IPS DF 6.9 (cell line): Measurements from ENCODE around the gene PLEKHB2.
"Not testable (repeated sequence)": the region's sequence is repeated elsewhere in the genome, so short reads cannot be mapped to it uniquely, and the experiment has no call there.

ENCODE experiments used
- DNase-seq: peaks from one replicate; pipeline ENCODE4 v3.0.0-alpha.2; 2013; ENCODE audit warnings: low read depth, low spot score
- H3K27ac ChIP-seq: one replicate; pipeline ENCODE4 v1.5.1; 2013; ENCODE audit warnings: low read length, control low read depth
- H3K27me3 ChIP-seq: 2 replicates; pipeline ENCODE4 v1.6.1; 2013; ENCODE audit warnings: mild to moderate bottlenecking, low read length; ENCODE audit not compliant: control insufficient read depth, insufficient read depth
- H3K36me3 ChIP-seq: 2 replicates; pipeline ENCODE4 v1.6.1; 2013; ENCODE audit warnings: low read length; ENCODE audit not compliant: control insufficient read depth, insufficient read depth
- H3K4me1 ChIP-seq: 2 replicates; pipeline ENCODE4 v1.6.1; 2013; ENCODE audit warnings: low read length; ENCODE audit not compliant: control insufficient read depth, insufficient read depth
- H3K4me3 ChIP-seq: 2 replicates; pipeline ENCODE4 v1.5.1; 2013; ENCODE audit warnings: mild to moderate bottlenecking, low read length
- H3K9me3 ChIP-seq: 2 replicates; pipeline ENCODE4 v1.6.1; 2013; ENCODE audit warnings: low read length, inconsistent platforms; ENCODE audit not compliant: control insufficient read depth, insufficient read depth
- WGBS: extraction: QIAGEN DNeasy Blood & Tissue Kit; methylation state at CpG from one replicate; pipeline ENCODE4 v1.1.7; 2013; ENCODE audit warnings: mixed read lengths, missing lambda C conversion rate; ENCODE audit not compliant: insufficient read length, insufficient coverage; 5-methylcytosine and 5-hydroxymethylcytosine counted together

PLEKHB2 gene, protein sequence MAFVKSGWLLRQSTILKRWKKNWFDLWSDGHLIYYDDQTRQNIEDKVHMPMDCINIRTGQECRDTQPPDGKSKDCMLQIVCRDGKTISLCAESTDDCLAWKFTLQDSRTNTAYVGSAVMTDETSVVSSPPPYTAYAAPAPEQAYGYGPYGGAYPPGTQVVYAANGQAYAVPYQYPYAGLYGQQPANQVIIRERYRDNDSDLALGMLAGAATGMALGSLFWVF

DNA sequence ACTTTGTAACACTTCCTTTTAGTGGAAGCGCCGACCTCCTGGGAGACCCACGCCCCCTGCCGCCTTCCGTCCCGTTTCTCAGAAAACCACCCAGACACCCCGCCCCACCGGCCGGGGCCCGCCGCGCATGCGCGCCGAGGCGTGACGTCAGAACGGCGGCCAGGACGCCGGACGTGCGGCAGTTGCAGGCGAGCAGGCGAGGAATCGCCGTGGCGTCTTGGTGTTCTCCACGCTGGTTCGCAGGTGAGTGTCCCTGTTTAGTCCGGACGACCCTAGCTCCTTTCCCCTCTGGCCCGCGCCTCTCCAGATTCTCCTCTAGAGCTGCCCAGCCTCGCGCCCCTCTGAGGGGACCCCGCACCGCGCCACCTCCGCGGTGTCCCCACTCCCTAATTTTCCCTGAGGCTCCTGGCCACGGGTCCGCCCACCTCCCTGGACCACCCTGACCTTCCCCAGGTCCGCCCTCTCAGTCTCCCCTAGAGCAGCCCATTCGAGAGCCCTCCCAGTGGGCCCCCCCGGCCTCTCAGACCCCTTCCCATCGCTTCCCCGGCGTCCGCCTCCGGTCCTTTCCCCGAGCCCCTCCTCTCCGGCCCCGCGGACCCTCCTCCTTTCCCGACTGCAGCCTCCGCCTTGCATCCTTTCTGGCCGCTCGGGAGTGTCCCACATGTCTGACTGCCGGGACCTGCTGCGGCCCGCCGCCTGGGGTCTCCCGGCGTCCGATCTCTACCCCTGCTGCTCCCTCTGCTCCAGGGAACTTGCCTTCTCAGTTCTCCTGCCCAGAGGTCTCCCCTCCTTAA lies at the start of gene PLEKHB2:
PLEKHB2 (plus strand) TSS at position 181 of the 794 bp plus-strand sequence. CDS start 15,606 bp downstream, outside the sequence.
- Histone ChIP-seq H3K36me3 (no peaks in the 10 kb centered on the region), H3K4me1 (peaks cover 2% of the 10 kb centered on the region; the same call in 1 of the 2 replicates), H3K27ac (no peak within 1 kb of the TSS), H3K4me3 (peak within 1 kb of the TSS; percentile 61), H3K9me3 (no peaks in the 10 kb centered on the region), H3K27me3 (no peaks in the 10 kb centered on the region)
- peak; percentile 63 for DNase-seq
- no CpG with 5 or more reads among the region's 66 CpGs for WGBS

DNA sequence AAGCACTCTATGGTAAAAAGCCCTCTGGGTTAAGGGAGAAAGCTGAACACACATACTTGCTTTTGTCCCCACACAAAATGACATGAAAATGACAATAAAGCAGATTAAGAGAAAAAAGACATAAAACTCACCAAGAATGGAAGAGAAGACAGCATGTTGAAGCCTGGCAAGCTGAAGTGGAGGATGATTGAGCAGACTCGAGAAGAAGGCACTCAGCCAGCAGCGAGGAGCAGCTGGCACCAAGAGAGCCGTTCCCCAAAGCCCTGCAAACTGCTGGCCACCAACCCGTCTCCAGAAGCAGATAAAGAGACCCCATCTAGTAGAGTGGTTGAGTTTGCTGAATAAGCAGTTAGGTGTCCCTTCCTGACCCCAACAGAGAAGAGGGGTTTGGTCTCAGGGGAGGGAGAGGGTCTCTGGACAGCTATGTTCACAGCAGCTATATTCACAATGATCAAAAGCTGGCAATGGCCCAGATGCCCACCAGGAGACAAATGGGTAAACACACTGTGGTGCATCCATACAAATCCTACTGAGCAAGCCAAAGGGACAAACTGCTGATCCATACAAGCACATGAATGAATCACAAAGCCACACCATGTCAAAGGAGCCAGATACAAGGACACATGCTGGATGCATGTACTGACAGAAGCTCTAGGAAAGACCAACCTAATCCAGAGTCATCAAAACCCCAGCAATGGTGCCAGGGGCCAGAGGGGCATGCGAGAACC lies 48.8 kb upstream of the PLEKHB2 start:
- Histone ChIP-seq H3K27me3 (no peaks in the 10 kb centered on the region), H3K9me3 (no peaks in the 10 kb centered on the region), H3K4me3 (no peak overlapping the region), H3K4me1 (no peaks in the 10 kb centered on the region), H3K36me3 (peaks cover 20% of the 10 kb centered on the region), H3K27ac (no peak overlapping the region)
- WGBS: no CpG with 5 or more reads among the region's 5 CpGs
- no peak for DNase-seq

DNA sequence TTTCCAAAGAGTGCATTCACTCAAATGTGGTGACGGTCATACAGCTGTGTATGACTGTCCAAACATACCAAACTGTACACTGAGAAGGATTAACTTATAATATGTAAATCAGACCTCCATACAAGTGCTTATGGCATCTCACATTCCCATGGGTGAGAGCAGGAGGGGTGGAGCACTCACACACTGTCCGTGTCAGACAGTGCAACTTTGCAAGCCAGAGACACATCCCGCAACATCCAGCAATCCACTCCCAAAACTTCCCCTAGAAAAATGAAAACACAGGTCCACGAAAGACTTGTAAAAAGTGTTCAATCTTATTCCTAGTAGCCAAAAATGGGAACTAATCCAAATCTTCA lies 48.2 kb upstream of the PLEKHB2 start:
- H3K27ac ChIP-seq: no peak overlapping the region
- H3K36me3 ChIP-seq: peaks cover 20% of the 10 kb centered on the region
- DNase-seq: no peak
- WGBS: no CpG with 5 or more reads among the region's 4 CpGs
- no peaks in the 10 kb centered on the region for H3K4me1 ChIP-seq
- H3K4me3 ChIP-seq: no peak overlapping the region
- no peaks in the 10 kb centered on the region for H3K9me3 ChIP-seq
- H3K27me3 ChIP-seq: no peaks in the 10 kb centered on the region

DNA sequence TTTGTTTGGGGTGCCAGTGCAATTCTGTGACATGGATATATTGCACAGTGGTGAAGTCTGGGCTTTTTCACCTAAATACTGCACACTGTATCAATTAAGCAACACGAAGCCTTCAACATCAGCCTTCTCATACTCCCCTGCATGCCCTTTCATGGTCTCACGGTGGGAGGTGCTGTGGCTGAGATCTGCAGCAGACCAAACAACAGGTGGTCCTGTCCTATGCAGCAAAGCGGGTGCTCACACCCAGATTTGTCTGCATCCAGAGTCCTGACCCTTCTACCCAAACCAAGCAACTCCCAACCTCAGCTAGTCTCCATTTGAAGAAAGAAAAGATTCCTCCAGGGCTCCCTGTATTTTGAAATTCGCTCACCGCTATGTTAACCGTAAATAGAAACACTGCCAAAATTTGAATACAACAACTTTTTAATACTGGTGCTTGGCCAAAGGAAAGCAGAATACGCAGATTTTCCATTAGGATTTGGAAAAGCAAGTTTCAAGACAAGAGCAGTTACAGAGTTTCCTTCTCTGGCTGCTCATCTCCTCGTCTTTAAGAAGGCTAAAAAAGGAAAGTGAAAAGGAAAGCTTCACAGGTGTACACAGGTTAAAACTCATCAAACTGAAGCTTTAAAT lies 46.8 kb upstream of the PLEKHB2 start:
- H3K4me3 ChIP-seq: no peak overlapping the region
- DNase-seq: no peak
- no CpG with 5 or more reads among the region's 8 CpGs for WGBS
- no peaks in the 10 kb centered on the region for H3K4me1 ChIP-seq
- no peaks in the 10 kb centered on the region for H3K27me3 ChIP-seq
- H3K9me3 ChIP-seq: no peaks in the 10 kb centered on the region
- peaks cover 11% of the 10 kb centered on the region for H3K36me3 ChIP-seq
- H3K27ac ChIP-seq: no peak overlapping the region

DNA sequence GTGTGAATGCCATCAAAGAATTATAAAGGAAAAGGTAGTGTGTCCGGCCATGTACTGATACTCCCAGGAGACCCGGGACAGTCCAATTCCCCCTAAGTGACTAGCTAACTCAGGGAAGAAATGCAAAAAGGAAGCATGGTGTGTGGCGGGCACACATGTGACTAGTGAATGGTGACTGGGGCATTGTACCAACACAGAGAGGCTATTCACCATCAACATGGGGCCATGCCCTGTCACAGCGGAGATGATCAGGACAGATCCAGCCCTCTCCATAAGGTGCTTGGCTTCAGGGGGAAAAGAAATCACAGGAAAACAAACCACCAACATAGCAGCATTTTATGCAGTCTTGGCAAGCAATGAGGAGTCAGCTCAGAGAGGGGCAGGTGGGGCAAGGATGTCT lies 46.2 kb upstream of the PLEKHB2 start:
- Histone ChIP-seq H3K36me3 (peaks cover 11% of the 10 kb centered on the region), H3K27ac (no peak overlapping the region), H3K27me3 (no peaks in the 10 kb centered on the region), H3K9me3 (no peaks in the 10 kb centered on the region), H3K4me1 (no peaks in the 10 kb centered on the region), H3K4me3 (no peak overlapping the region)
- no peak for DNase-seq
- no CpG with 5 or more reads among the region's 4 CpGs for WGBS

DNA sequence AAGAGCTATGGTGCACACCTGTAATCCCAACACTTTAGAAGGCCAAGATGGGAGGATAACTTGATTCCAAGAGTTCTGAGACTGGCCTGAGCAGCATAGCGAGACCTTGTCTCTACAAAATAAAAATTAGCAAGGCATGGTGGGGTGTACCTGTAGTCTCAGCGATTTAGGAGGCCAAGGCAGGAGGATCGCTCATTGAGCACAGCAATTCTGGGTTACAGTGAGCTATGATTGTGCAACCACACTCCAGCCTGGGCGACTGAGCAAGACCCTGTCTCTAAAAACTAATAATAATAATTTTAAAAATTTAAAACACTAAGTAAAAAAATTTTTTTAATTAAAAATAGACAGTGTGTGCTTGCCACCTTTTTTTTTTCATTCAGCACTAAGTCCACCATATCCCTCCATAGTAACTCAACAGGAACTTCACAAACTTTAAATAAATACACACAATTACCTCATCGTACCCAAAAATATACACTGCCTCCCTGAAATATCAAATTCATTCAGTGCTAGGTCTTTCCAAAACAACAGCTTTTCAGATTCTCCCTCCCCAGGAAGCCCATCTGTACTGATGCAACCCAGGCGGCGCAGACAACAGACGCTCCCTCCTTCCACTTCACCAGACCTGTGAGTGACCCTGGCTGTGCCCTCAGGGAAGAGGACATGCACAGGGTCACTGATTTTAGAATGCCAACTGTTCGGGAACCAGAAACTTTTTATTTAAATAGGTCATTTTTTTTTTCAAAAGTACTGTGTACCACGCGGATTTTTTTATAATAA lies 41.4 kb upstream of the PLEKHB2 start:
- H3K4me3 ChIP-seq: no peak overlapping the region
- peaks cover 4% of the 10 kb centered on the region for H3K36me3 ChIP-seq
- no peaks in the 10 kb centered on the region; the same call in 1 of the 2 replicates for H3K27me3 ChIP-seq
- no peak overlapping the region for H3K27ac ChIP-seq
- WGBS: 100% methylated on average over 1 of the region's 11 CpGs
- no peak for DNase-seq
- no peaks in the 10 kb centered on the region for H3K9me3 ChIP-seq
- no peaks in the 10 kb centered on the region; the same call in 1 of the 2 replicates for H3K4me1 ChIP-seq

DNA sequence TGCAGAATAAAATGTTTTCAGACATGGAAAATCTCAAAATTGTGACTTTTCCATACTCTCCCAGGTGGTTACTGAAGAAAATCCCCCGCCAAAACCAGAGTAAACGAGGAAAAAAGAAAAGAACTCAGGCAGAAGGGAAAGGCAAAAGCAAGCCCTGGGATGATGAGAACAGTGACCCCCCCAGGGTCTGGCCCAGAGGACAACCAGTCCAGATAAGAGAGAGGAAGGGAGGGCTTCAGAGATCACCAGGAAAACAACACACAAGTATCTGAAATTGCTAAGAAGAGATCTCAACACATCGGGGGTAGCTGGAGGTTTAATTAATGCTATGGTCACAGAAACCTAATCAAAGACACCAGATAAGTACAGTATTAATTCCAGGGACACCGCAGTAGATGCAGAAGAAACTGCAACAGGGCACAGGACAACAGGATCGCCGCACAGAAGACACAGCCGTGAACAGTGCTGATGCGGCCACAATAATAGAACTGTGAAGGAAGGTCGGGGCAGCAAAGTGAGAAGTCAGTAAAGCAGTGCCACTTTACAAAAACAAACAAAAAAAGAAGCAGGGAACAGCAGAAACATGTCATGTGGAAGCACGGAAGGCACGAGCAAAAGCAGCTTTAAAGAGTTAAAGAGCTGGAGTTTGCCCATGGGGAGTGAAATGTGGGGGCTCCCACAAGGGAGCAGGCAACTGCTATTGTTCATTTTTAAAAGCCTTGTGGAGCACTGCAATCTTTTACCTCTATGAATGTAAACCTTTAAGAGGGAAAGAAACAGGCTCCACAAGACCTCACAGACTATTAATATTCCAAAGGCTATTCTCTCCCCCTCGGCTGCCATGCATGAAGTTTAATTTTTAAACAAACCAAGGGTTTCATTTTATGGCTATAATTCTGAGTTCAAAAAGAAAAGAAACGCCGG lies 40.3 kb upstream of the PLEKHB2 start:
- no peaks in the 10 kb centered on the region; the same call in 1 of the 2 replicates for H3K27me3 ChIP-seq
- no peaks in the 10 kb centered on the region; the same call in 1 of the 2 replicates for H3K9me3 ChIP-seq
- DNase-seq: no peak
- no peaks in the 10 kb centered on the region; the same call in 1 of the 2 replicates for H3K4me1 ChIP-seq
- no peak overlapping the region for H3K4me3 ChIP-seq
- WGBS: no CpG with 5 or more reads among the region's 14 CpGs
- H3K36me3 ChIP-seq: peaks cover 7% of the 10 kb centered on the region
- H3K27ac ChIP-seq: no peak overlapping the region

DNA sequence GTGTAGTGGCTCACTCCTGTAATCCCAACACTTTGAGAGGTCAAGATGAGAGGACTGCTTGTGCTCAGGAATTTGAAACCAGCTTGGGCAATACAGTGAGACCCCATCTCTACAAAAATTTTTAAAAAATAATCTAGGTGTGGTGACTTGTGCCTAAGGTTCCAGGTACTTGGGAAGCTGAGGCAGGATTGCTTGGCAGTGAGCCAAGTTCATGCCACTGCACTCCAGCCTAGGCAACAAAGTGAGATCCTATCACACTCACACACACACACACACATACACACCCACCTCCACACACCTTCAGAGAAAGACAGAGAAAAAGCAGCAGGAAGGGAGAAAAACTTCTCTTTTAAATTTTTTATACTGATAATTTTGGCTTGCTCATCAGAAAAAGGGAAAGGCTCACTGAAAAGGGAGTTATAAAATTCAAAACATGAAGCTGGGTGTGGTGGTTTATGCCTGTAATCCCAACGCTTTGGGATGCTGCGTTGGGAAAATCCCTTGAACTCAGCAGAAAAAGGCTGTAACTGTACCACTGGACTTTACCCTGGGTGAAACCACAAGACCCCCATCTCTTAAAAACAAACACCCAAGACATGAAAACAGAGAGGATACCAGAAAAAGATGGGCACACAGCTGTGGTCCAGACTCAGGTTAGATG lies 37.5 kb upstream of the PLEKHB2 start:
- Histone ChIP-seq H3K9me3 (no peaks in the 10 kb centered on the region; the same call in 1 of the 2 replicates), H3K36me3 (peaks cover 14% of the 10 kb centered on the region), H3K27me3 (no peaks in the 10 kb centered on the region; the same call in 1 of the 2 replicates), H3K4me1 (no peaks in the 10 kb centered on the region; the same call in 1 of the 2 replicates), H3K4me3 (no peak overlapping the region), H3K27ac (no peak overlapping the region)
- WGBS: no CpG with 5 or more reads among the region's 2 CpGs
- DNase-seq: no peak

DNA sequence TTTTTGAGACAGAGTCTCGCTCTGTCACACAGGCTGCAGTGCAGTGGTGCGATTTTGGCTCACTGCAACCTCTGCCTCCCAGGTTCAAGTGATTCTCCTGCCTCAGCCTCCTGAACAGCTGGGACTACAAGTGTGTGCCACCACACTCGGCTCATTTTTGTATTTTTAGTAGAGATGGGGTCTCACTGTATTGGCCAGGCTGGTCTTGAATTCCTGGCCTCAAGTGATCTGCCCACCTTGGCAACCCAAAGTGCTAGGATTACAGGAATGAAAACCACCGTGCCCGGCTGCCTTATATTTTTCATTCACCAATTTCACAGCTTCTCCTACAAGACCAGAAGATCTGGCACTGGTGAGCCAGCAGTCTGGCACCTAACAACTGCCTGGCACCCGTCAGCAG lies 37.0 kb upstream of the PLEKHB2 start:
- peaks cover 14% of the 10 kb centered on the region for H3K36me3 ChIP-seq
- WGBS: no CpG with 5 or more reads among the region's 6 CpGs
- not testable (repeated sequence) for H3K4me1 ChIP-seq, DNase-seq, H3K9me3 ChIP-seq, H3K27me3 ChIP-seq, H3K4me3 ChIP-seq, H3K27ac ChIP-seq
